Loucy (cell line): ENCODE results near the gene SMIM45.

Experiments used
- H2AFZ ChIP-seq: fragments of 200-600 bp; sonication (generic); 2 replicates; pipeline ENCODE4 v1.6.0; 2016; ENCODE audit warnings: antibody characterized with exemption, mild to moderate bottlenecking, low read length, moderate library complexity
- H3F3A ChIP-seq: fragments of 200-600 bp; 2 replicates; pipeline ENCODE4 v1.6.0; 2016; ENCODE audit warnings: antibody characterized with exemption, low read depth, mild to moderate bottlenecking
- H3K27me3 ChIP-seq: fragments of 200-600 bp; sonication (generic); 2 replicates; pipeline ENCODE4 v1.6.1; 2014; ENCODE audit warnings: low read length, mild to moderate bottlenecking; ENCODE audit not compliant: insufficient read depth, poor library complexity, severe bottlenecking
- H3K36me3 ChIP-seq: fragments of 200-600 bp; sonication (generic); 2 replicates; pipeline ENCODE4 v1.6.1; 2016; ENCODE audit warnings: low read length; ENCODE audit not compliant: insufficient read depth
- H3K4me1 ChIP-seq: fragments of 200-600 bp; sonication (generic); 2 replicates; pipeline ENCODE4 v1.5.1; 2014; ENCODE audit warnings: low read length, mild to moderate bottlenecking; ENCODE audit not compliant: insufficient read depth, poor library complexity, severe bottlenecking
- H3K4me2 ChIP-seq: fragments of 200-600 bp; sonication (generic); 2 replicates; pipeline ENCODE4 v1.6.0; 2014; ENCODE audit warnings: antibody characterized with exemption, low read length, low read depth, mild to moderate bottlenecking; ENCODE audit not compliant: poor library complexity, severe bottlenecking
- H3K4me3 ChIP-seq: fragments of 200-600 bp; sonication (generic); 2 replicates; pipeline ENCODE4 v1.5.1; 2014; ENCODE audit warnings: low read length, mild to moderate bottlenecking, mixed read lengths; ENCODE audit not compliant: poor library complexity, severe bottlenecking
- H3K79me2 ChIP-seq: fragments of 200-600 bp; sonication (generic); 2 replicates; pipeline ENCODE4 v1.6.1; 2014; ENCODE audit warnings: low read length; ENCODE audit not compliant: insufficient read depth
- H3K9ac ChIP-seq: fragments of 200-600 bp; sonication (generic); 2 replicates; pipeline ENCODE4 v1.6.0; 2014; ENCODE audit warnings: mild to moderate bottlenecking, low read depth, low read length, moderate library complexity; ENCODE audit not compliant: poor library complexity, severe bottlenecking
- H3K9me2 ChIP-seq: fragments of 200-600 bp; sonication (generic); replicated peaks from 2 replicates; pipeline ENCODE4 v1.6.1; 2016; ENCODE audit warnings: low read depth, low read length, mixed read lengths
- H3K9me3 ChIP-seq: fragments of 200-600 bp; sonication (generic); 2 replicates; pipeline ENCODE4 v1.6.1; 2014; ENCODE audit warnings: mild to moderate bottlenecking, antibody characterized with exemption, low read length, low read depth; ENCODE audit not compliant: insufficient read depth
- H4K20me1 ChIP-seq: fragments of 200-600 bp; sonication (generic); 2 replicates; pipeline ENCODE4 v1.6.0; 2014; ENCODE audit warnings: antibody characterized with exemption, low read length, mild to moderate bottlenecking; ENCODE audit not compliant: insufficient read depth, poor library complexity, severe bottlenecking
- CTCF ChIP-seq: fragments of 200-600 bp; sonication (generic); conservative IDR thresholded peaks from 2 replicates; pipeline ENCODE4 v1.5.1; 2014; ENCODE audit warnings: mild to moderate bottlenecking, antibody characterized with exemption, low read length
- EZH2phosphoT487 ChIP-seq: fragments of 200-600 bp; IDR thresholded peaks from 2 replicates; pipeline ENCODE4 v1.6.1; 2018; ENCODE audit warnings: antibody characterized with exemption, mild to moderate bottlenecking, moderate library complexity, borderline replicate concordance

Gene SMIM45

DNA sequence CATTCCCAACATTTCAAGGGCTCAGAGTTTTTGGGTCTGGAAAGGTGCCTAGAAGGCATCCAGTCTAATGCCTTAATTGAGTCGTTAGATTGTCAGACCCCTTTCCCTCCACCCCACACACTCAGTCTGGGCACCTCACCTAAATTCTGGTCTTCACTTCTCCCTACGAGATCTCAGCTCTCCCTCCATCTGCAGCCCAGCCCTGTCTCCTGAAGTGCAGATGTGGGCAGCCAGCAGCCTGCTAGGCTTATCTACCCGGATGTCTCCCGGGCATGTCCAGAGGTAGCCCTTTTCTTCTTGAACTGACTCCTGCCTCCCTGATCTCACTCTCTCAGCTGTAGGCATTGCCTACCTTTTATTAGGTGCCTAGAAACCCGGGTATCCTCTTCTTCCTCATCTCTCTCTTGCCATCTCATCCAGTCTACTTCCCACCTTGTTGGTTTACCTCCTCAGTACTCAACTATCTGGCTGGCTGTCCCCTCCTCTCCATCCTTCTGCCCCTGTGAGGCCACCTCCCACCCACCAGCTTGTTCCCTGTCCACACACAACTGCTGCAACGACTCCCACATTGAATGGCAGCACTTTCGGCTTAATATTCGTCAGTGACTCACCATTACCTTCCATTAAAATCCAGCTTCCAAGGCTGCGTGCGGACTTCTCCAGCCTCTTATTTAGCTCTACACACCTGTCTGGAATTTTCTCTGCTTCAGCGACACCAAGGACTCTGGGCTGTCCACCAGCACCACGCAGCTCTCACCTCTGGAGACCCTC, 23.5 kb downstream of the SMIM45 start:
- H3K4me1 ChIP-seq: peaks cover 13% of the 10 kb centered on the region
- no peaks in the 10 kb centered on the region for H3K9me2 ChIP-seq
- no peaks in the 10 kb centered on the region for H4K20me1 ChIP-seq
- peak overlapping the region; percentile 78 for H3K4me2 ChIP-seq
- no peaks in the 10 kb centered on the region for H3K79me2 ChIP-seq
- no peaks in the 10 kb centered on the region for H3K9me3 ChIP-seq
- H3K36me3 ChIP-seq: no peaks in the 10 kb centered on the region
- H2AFZ ChIP-seq: no peak overlapping the region
- no peaks in the 10 kb centered on the region for H3F3A ChIP-seq
- TF ChIP-seq EZH2phosphoT487: no peak
- no peak for TF ChIP-seq CTCF
- H3K27me3 ChIP-seq: peaks cover 12% of the 10 kb centered on the region
- H3K9ac ChIP-seq: no peak overlapping the region
- H3K4me3 ChIP-seq: peak overlapping the region; percentile 75

DNA sequence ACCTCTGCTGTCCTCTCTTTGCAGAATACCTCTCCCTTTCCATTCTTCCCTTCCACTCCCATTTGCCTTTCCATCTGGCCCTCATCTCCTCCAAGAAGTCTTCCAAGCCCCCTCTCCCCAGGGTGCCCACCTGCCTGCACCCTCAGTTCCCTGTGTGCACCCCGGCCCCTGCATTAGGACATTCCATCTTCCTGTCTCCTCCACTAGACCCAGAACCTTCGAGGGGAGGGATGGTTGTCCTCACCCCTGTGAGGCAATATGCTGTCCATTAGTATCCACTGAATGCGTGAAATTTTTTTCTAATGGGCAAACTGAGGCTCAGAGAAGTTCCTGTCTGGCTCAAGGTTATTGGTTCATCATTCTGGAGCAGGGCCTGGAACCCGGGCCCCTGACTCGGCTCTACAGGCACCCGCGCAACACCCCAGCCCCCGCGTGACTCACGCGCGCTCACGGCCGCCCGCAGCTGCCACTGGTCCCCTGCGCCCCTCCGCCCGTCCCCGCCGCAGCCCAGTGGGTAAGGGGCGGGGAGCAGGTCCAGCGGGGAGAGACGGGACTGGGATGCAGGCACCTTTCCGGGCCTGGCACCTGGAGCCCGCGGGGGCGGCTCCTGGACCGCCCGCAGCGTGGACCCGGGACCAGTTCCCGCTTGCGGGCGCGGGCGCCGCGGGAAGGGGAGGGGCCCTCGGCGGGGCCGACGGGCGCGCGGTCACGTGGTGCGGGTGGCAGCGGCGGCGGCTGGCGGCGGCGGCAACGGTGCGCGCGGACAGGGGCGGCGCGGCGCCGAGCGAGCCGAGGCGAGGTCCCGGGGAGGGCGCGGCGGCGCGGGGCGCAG, 24.3 kb downstream of the SMIM45 start:
- H3K27me3 ChIP-seq: peaks cover 12% of the 10 kb centered on the region
- H3K9ac ChIP-seq: peak overlapping the region; percentile 47
- no peaks in the 10 kb centered on the region for H3K9me2 ChIP-seq
- H2AFZ ChIP-seq: peak overlapping the region; percentile 96
- H3K36me3 ChIP-seq: no peaks in the 10 kb centered on the region
- no peaks in the 10 kb centered on the region for H3K79me2 ChIP-seq
- H3K4me3 ChIP-seq: peak overlapping the region; percentile 75
- no peaks in the 10 kb centered on the region for H3F3A ChIP-seq
- H3K4me2 ChIP-seq: peak overlapping the region; percentile 78
- TF ChIP-seq EZH2phosphoT487: no peak
- TF ChIP-seq CTCF: no peak
- no peaks in the 10 kb centered on the region for H4K20me1 ChIP-seq
- H3K4me1 ChIP-seq: peaks cover 13% of the 10 kb centered on the region
- no peaks in the 10 kb centered on the region for H3K9me3 ChIP-seq

DNA sequence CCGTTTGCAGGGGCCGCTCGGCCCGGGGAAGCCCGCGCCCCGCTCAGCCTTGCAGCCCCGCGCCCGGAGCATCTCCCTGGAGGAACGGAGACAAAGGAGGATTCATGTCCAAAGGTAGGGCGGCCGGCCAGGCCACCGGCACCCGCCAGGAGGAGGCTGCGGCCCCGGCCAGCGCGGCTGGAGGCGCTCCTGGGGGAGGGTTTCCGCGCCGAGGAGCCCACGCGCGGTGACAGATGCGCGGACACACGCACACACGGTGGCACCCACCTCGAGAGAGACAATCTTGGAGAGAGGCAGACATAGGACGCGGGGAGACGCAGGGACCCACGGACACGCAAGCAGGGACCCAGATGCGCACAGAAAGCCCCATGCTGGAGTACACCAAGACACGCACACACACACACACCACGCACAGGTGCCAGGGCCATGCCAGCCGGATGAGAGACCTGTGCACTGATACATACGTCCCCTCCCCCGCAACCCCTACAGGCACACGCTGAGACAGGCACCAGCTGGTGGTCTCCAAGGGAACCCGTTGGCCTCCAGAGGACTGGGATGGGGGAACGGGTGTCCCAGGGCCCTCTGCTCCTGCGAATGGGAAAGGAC, 25.1 kb downstream of the SMIM45 start:
- Histone ChIP-seq H3K9me3 (no peaks in the 10 kb centered on the region), H3K36me3 (no peaks in the 10 kb centered on the region), H3K9me2 (no peaks in the 10 kb centered on the region), H3K4me1 (peaks cover 13% of the 10 kb centered on the region), H4K20me1 (no peaks in the 10 kb centered on the region), H3K9ac (no peak overlapping the region), H3F3A (no peaks in the 10 kb centered on the region), H3K27me3 (peaks cover 12% of the 10 kb centered on the region), H3K79me2 (no peaks in the 10 kb centered on the region), H3K4me2 (peak overlapping the region; percentile 74), H3K4me3 (peak overlapping the region; percentile 70), H2AFZ (peak overlapping the region; percentile 67; the same call in 1 of the 2 replicates)
- no peak for TF ChIP-seq EZH2phosphoT487
